ENCODE results near the gene DPEP1.

Gene DPEP1

GRCh38 chr16:89574681-89575246, 38.7 kb upstream of the DPEP1 start:
- Mint-ChIP-seq H3K27ac (no peak overlapping the region), H3K4me3 (peak overlapping the region; percentile 74), H3K36me3 (no peaks in the 10 kb centered on the region), H3K9me3 (no peaks in the 10 kb centered on the region), H3K27me3 (peaks cover 47% of the 10 kb centered on the region), H3K4me1 (peaks cover 23% of the 10 kb centered on the region)
- ATAC-seq: peak; percentile 63

- H3K36me3 Mint-ChIP-seq: no peaks in the 10 kb centered on the region
- peak within 1 kb of the TSS; percentile 74 for H3K4me3 Mint-ChIP-seq
- peaks cover 40% of the 10 kb centered on the region for H3K27me3 Mint-ChIP-seq
- H3K4me1 Mint-ChIP-seq: peaks cover 19% of the 10 kb centered on the region
- H3K9me3 Mint-ChIP-seq: no peaks in the 10 kb centered on the region
- H3K27ac Mint-ChIP-seq: no peak within 1 kb of the TSS
- peak; percentile 52 for ATAC-seq
Measured at GRCh38 chr16:89575247-89576152, 37.9 kb upstream of the DPEP1 start, which contains the start of gene CPNE7. Gene CPNE7, plus strand, starts transcription at chr16:89575758. Its CDS starts 140 bp downstream, at chr16:89575898.

- Mint-ChIP-seq H3K27me3 (peaks cover 31% of the 10 kb centered on the region), H3K36me3 (no peaks in the 10 kb centered on the region)
Measured at GRCh38 chr16:89576153-89577054, 37.0 kb upstream of the DPEP1 start.

GRCh38 chr16:89577055-89577759, 36.2 kb upstream of the DPEP1 start:
- Mint-ChIP-seq H3K9me3 (no peaks in the 10 kb centered on the region), H3K4me1 (peaks cover 10% of the 10 kb centered on the region), H3K27ac (no peak overlapping the region), H3K36me3 (no peaks in the 10 kb centered on the region), H3K4me3 (no peak overlapping the region), H3K27me3 (peaks cover 23% of the 10 kb centered on the region)
- no peak for ATAC-seq

More at GRCh38 chr16:89576153-89577054, 37.0 kb upstream of the DPEP1 start:
- Mint-ChIP-seq H3K4me1 (peaks cover 18% of the 10 kb centered on the region), H3K9me3 (no peaks in the 10 kb centered on the region), H3K27ac (no peak overlapping the region), H3K4me3 (no peak overlapping the region)
- peak; percentile 28 for ATAC-seq

- H3K4me1 Mint-ChIP-seq: no peaks in the 10 kb centered on the region
- H3K27ac Mint-ChIP-seq: no peak overlapping the region
- H3K36me3 Mint-ChIP-seq: no peaks in the 10 kb centered on the region
- H3K27me3 Mint-ChIP-seq: peaks cover 2% of the 10 kb centered on the region
- ATAC-seq: no peak
- no peak overlapping the region for H3K4me3 Mint-ChIP-seq
- no peaks in the 10 kb centered on the region for H3K9me3 Mint-ChIP-seq
Measured at GRCh38 chr16:89579351-89579750, 34.1 kb upstream of the DPEP1 start.

- no peaks in the 10 kb centered on the region for H3K27me3 Mint-ChIP-seq
- no peak overlapping the region for H3K27ac Mint-ChIP-seq
- no peaks in the 10 kb centered on the region for H3K9me3 Mint-ChIP-seq
- H3K4me3 Mint-ChIP-seq: no peak overlapping the region
- H3K36me3 Mint-ChIP-seq: no peaks in the 10 kb centered on the region
- H3K4me1 Mint-ChIP-seq: no peaks in the 10 kb centered on the region
- ATAC-seq: no peak
Measured at GRCh38 chr16:89581045-89581695, 32.3 kb upstream of the DPEP1 start.

- no peaks in the 10 kb centered on the region for H3K9me3 Mint-ChIP-seq
- no peak for ATAC-seq
- no peaks in the 10 kb centered on the region for H3K4me1 Mint-ChIP-seq
- H3K27me3 Mint-ChIP-seq: no peaks in the 10 kb centered on the region
- no peak overlapping the region for H3K4me3 Mint-ChIP-seq
- no peak overlapping the region for H3K27ac Mint-ChIP-seq
- H3K36me3 Mint-ChIP-seq: no peaks in the 10 kb centered on the region
Measured at GRCh38 chr16:89581861-89582563, 31.4 kb upstream of the DPEP1 start.

GRCh38 chr16:89582614-89583196, 30.7 kb upstream of the DPEP1 start:
- peak; percentile 25 for ATAC-seq
- no peak overlapping the region for H3K27ac Mint-ChIP-seq
- no peaks in the 10 kb centered on the region for H3K4me1 Mint-ChIP-seq
- no peaks in the 10 kb centered on the region for H3K36me3 Mint-ChIP-seq
- H3K27me3 Mint-ChIP-seq: no peaks in the 10 kb centered on the region
- no peaks in the 10 kb centered on the region for H3K9me3 Mint-ChIP-seq
- H3K4me3 Mint-ChIP-seq: no peak overlapping the region

- Mint-ChIP-seq H3K36me3 (no peaks in the 10 kb centered on the region), H3K27ac (no peak overlapping the region), H3K4me1 (no peaks in the 10 kb centered on the region), H3K9me3 (no peaks in the 10 kb centered on the region), H3K27me3 (no peaks in the 10 kb centered on the region), H3K4me3 (no peak overlapping the region)
- ATAC-seq: no peak
Measured at GRCh38 chr16:89583197-89583894, 30.1 kb upstream of the DPEP1 start.

GRCh38 chr16:89583895-89584644, 29.4 kb upstream of the DPEP1 start:
- Mint-ChIP-seq H3K9me3 (no peaks in the 10 kb centered on the region), H3K27ac (no peak overlapping the region), H3K27me3 (no peaks in the 10 kb centered on the region), H3K36me3 (no peaks in the 10 kb centered on the region), H3K4me1 (no peaks in the 10 kb centered on the region), H3K4me3 (no peak overlapping the region)
- no peak for ATAC-seq

- Mint-ChIP-seq H3K9me3 (no peaks in the 10 kb centered on the region), H3K36me3 (no peaks in the 10 kb centered on the region), H3K4me3 (no peak overlapping the region), H3K27me3 (no peaks in the 10 kb centered on the region), H3K27ac (no peak overlapping the region), H3K4me1 (no peaks in the 10 kb centered on the region)
- no peak for ATAC-seq
Measured at GRCh38 chr16:89584768-89585549, 28.5 kb upstream of the DPEP1 start.

GRCh38 chr16:89586218-89586617, 27.2 kb upstream of the DPEP1 start:
- Mint-ChIP-seq H3K9me3 (no peaks in the 10 kb centered on the region), H3K4me1 (no peaks in the 10 kb centered on the region), H3K4me3 (no peak overlapping the region), H3K36me3 (no peaks in the 10 kb centered on the region), H3K27ac (no peak overlapping the region), H3K27me3 (no peaks in the 10 kb centered on the region)
- peak; percentile 24 for ATAC-seq
